Right renal cortex interstitium (tissue), 3 donors: ENCODE measurements around the gene AARSD1. TPM values are rescaled to one million over a fixed set of nuclear protein-coding genes. Genes with fewer than 3 reads are reported as not detected.
"Not testable (repeated sequence)": the region's sequence is repeated elsewhere in the genome, so short reads cannot be mapped to it uniquely, and the experiment has no call there.

Experiments used
- DNase-seq, 3 donors: peaks; one replicate each; pipeline ENCODE4 v3.0.0-alpha.2; 2013; ENCODE audit warnings: low read depth in 3 of 3, low spot score in 2 of 3
- polyA plus RNA-seq, 3 donors: library from polyadenylated mRNA; unstranded; fragments of 120-200 nt; gene quantifications; one replicate each; pipeline ENCODE4 v1.2.1, GENCODE V29; 2013; ENCODE audit not compliant: insufficient read length in 3 of 3

The AARSD1 gene
- polyA plus RNA-seq, 3 donors: 53.2 to 55.5 (median 54.0) TPM

DNA sequence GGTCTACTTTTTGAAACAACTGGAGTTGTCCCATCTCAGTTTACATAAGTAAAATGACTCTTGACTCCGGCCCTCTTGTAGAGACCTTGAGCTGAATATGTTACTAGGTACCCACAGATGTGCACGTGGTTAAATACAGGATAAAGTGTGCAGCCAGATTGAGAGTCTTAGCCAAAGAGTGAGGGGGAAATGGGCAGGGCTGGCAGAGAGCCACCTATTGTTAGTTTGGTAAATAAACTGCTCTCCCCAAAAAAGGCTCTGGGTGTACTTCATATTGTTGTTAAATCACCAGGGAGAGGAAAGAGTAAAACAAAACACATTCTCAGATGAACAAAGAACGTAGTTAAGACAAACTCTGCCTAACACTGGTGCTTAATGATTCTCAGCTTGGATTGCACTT is 43.3 kb downstream of the AARSD1 start:
- no peak for DNase-seq

DNA sequence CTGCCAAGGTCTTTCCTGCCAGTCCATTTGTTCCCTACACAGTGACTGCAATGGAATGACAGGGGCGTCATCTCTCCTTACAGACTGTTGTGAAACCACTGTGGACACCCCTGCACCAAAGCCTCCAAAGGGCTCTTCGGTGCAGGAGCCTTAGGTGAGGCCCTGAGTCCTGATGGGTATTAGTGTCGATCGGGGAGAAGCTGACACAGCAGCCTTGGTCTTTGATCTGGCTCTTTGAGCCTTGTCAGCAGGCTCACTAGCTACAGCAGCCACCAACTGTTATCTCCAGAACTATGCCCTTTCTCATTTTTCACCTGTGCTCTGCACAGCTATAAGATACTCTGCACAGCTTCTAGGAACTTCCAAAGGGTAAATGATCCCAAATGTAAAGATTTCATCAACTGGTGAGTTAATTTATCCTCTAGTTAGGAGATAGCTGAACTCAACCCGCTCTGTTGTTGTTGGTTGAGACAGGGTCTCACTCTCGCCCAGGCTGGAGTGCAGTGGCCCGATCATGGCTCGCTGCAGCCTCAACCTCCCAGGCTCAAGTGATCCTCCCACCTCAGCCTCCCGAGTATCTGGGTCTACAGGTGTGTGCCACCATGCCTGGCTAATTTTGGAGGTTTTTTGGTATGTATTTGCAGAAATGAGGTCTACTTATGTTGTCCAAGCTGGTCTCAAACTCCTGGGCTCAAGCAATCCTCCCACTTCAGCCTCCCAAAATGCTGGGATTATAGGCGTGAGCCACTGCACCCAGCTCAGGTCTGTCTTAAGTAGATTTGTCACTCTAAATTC is 44.0 kb downstream of the AARSD1 start:
- no peak for DNase-seq

DNA sequence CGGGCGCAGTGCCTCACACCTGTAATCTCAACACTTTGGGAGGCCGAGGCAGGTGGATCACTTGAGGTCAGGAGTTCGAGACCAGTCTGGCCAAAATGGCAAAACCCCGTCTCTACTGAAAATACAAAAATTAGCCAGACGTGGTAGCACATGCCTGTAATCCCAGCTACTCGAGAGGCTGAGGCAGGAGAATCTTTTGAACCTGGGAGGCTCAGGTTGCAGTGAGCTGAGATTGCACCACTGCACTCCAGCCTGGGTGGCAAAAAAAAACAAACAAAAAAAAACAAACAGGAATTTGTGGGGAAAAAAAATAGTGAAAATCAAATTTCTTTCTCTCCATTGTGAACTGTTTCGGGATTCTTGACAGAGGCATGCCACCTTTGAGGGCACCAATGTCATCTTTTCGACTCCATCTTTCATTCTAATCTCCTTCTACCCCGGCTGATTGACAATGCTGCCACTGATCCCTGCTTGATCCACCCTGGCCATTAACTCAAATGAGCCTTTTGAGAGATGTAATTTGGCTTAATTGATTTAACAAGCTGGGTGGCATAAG is 44.7 kb downstream of the AARSD1 start:
- DNase-seq: not testable (repeated sequence)

DNA sequence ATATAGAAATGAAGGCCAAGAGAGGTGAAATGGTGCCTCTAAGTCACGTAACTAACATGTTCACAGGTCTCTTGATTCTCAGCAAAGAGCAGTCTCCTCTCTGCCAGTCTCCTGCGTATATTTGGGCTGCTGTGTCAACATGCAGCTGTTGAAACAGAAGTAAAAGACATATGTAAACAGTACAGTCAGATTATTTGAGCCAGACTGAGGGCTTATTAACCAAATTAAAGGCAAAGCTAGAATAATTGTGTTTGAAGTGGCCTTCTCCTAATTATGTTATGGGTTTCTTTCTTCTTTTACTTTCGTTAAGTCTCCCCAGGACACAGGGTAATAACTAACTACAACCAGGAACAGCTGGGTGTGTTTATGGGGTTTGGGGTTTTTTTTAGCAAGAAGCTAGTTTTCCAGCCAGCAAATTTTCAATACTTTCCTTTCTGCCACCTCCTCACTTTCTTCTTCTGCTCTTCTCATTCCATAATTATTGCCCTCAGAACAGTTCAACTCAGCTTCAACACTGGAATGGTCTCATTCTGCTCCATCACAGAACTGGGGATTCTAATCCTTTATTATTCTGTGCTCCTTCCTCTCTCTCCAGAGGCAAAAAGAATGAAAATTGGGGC is 45.2 kb downstream of the AARSD1 start:
- DNase-seq: no peak

DNA sequence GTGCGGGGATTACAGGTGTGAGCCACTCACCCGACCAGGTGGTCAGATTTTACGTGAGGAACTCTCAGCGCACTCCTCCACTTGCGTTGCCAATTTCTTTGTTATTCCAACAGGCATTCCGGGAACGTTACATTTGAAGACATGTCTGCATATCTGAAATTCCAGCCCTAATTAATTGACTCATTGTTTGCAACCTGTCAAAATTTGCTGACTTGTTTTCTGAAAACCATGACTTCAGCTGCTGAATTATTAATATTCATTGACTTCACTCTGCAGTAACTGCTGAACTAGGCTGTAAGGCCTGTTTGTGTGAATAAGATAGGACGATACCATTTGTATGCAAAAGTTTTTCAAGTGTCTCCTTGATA is 47.0 kb downstream of the AARSD1 start:
- no peak for DNase-seq

DNA sequence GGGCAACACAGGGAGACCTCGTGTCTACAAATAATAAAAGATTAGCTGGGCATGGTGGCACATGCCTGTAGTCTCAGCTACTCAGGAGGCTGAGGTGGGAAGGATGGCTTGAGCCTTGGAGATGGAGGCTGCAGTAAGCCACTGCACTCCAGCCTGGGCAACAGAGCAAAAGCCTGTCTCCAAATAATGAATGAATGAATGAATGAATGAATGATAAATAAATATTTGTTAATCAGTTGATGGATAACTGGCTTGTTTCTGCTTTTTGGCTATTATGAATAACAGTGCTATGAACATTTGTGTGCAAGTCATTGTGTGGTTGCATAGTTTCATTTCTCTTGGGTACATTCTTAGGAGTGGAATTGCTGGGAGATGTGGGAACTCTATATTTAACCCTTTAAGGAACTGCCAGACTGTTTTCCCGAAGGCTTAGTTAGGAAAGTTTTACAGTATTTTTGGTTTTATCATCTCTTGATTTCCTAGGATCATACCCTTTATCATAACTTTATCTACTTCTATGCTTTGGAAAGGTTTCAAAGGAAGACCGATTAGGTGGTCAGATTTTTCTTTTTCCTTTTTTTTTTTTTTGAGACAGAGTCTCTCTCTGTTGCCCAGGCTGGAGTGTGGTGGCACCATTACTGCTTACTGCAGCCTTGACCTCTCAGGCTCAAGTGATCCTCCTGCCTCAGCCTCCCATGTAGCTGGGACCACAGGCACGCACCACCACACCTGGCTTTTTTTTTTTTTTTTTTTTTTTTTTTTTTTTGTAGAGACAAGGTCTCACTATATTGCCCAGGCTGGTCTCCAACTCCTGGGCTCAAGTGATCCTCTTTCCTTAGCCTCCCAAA is 47.6 kb downstream of the AARSD1 start:
- not testable (repeated sequence) for DNase-seq

DNA sequence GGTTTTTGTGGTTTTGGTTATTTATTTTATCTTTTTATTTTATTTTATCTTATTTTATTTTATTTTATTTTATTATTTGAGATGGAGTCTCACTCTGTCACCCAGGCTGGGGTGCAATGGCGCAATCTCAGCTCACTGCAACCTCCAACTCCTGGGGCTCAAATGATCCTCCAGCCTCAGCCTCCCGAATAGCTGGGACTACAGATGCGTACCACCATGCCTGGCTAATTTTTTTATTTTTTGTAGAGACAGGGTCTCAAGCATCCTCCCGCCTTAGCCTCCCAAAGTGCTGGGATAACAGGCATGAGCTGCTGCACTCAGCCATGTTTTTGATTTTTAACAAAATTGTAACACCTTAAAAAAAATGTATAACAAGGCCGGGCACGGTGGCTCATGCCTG is 49.0 kb downstream of the AARSD1 start:
- DNase-seq: not testable (repeated sequence)

DNA sequence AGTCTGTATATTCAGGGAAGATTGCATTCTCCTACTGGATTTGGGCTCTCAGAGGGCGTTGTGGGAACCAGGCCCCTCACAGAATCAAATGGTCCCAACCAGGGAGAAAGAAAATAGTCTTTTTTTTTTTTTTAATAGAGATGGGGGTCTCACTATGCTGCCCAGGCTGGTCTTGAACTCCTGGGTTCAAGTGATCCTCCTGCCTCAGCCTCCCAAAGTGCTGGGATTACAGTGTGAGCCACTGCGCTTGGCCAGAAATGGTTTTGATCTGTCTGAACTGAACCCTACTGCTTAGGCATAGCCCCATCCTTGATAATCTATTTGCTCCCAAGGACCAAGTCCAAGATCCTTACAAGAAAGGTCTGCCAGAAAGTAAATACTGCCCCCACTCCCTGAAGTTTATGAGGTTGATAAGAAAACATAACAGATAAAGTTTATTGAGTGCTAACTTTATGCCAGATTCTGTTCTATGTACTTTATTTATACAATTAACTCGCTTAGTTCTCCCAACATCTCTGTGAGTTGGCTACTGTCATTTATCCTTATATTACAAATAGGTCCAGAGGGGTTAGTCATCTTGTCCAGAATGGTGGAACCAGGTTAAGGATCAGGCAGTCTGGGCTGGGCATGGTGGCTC is 50.2 kb downstream of the AARSD1 start:
- DNase-seq: no peak

DNA sequence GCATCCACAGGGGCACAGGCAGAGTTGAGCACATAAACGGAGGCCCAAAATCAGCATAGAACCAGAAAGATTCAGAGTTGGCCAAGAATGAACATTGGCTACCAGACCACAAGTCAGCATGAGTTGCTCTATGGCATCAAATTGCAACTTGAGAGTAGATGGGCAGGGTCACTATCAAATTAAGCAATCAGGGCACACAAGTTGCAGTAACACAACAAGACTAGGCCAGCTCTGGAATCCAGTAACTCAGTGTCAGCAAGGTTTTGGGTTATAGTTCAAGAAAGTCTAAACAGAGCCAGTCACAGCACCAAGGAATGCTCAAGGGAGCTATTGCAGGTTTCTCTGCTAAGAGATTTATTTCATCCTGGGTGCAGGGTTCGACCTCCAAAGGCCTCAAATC is 50.7 kb downstream of the AARSD1 start:
- no peak for DNase-seq

DNA sequence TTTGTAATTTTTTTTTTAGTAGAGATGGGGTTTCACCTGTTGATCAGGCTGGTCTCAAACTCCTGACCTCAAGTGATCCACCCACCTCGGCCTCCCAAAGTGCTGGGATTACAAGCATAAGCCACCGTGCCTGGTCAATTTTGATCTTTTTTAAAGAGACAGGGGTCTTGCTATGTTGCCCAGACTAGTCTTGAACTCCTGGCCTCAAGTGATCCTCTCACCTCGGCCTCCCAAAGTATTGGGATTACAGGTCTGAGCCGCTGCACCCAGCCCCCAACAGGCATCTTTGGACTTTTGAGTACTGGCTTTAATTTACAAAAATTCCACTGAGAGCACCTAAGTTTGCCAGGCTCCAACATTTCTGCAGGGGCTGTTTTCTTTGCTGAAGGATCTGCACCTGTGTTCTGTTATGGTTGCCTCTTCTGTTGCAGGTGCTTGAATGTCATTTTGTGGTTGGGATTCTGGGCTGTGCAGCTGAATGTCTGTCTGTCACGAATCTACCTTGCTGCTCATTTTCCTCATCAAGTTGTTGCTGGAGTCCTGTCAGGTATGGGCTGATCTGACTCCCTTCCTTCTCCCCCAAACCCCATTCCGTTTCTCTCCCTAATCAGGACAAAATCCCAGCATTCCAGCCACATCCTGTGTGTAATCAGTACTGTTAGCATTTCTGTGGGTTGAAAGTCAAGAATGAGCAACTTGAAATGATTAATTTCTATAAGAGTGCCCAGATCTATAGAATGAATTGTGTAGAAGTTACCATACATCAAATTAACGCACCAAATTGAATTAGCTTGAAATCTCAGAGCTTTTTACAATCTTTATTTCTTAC is 55.2 kb downstream of the AARSD1 start:
- no peak for DNase-seq

DNA sequence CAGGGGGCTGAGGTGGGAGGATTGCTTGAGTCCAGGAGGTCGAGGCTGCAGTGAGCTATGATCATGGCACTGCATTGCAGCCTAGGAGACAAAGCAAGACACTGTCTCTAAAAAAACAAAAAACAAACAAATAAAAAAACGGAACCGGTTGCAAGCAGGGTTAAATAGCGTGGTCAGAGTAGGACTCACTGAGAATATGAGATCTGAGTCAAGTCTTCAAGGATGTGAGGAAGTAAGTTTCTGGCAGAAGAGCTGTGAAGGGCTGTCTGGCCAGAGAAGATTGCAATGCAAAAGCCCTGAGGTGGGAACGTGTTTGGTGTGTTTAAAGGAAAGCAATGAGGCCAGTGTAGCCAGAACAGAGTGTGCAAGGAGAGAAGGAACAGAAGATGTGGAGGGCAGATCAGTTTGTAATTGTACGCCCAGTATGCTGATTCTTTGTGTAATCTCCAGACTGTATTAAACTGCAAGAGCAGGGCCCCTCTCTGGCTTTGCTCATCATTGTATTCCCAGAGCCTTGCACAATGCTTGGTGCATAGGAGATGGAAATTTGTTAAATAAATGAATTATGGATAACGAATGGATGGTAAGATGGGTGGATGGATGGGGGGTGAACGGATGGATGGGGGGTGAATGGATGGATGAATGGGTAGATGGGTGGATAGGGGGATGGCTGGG is 57.3 kb downstream of the AARSD1 start:
- no peak for DNase-seq

DNA sequence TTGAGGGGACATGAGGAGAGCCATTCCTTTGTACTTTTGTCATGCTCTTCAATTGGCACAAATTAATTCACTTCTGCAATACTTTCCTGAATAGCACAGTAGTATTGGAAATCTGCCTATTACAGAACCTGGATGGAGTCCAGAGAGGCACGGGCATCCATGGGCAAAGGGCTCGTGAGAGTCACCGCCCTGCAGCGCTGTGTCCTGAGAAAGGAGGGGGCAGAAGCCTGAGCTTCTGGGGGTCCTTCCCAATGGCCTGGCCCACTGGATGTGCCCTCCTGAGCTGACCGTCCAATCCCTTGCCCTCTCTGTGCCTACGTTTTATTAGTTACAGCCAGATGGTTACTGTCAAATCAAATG is 60.2 kb downstream of the AARSD1 start:
- no peak for DNase-seq

DNA sequence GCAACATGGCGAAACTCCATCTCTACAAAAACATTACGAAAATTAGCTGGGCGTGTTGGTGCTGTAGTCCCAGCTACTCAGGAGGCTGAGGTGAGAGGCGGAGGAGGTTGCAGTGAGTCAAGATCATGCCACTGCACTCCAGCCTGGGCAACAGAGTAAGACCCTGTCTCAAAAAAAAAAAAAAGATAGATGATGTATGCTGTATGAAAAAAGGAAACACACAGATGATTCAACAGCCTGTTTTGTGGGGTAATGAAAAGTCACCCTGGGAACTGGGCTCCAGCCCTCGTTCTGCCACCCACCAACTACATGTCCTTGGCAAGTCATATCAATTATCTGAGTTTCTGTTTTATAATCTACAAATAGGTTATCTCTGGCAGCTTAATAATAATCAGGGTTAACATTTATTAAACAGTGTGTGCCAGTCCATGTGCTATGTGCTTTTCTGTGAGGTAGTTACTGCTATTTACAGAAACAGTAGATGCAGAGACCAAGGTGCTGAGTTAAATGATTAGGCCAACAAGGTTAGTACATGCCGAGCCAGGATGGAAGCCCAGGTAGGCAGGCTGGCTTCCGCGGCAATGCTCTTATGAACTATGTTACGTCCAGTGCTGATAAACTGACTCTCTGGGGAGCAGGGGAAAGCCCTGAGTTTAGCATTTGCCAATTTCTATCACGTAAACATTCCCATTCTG is 62.6 kb downstream of the AARSD1 start:
- DNase-seq: no peak

Other genes with a start within 250 kb of the AARSD1 start
- gene EZH1, start 219.4 kb downstream of the AARSD1 start, polyA plus RNA-seq: 10 to 100 TPM; 37.3 to 44.1 (median 40.8) TPM
- 10 to 100 TPM; 87.3 to 96.7 (median 92.2) TPM for gene RAMP2, start 203.2 kb downstream of the AARSD1 start, polyA plus RNA-seq
- gene VPS25, start 191.0 kb downstream of the AARSD1 start, polyA plus RNA-seq: 100 to 1,000 TPM in 1 of 3 donors, 10 to 100 TPM in 2; 95.3 to 105 (median 97.8) TPM
- gene WNK4, start 183.8 kb downstream of the AARSD1 start, polyA plus RNA-seq: 10 to 100 TPM in 2 of 3 donors, 1 to 10 TPM in 1; 8.7 to 11.2 (median 11.0) TPM
- 100 to 1,000 TPM; 162 to 191 (median 178) TPM for gene COA3, start 165.8 kb downstream of the AARSD1 start, polyA plus RNA-seq
- 1 to 10 TPM; 1.6 to 2.0 (median 1.7) TPM for gene CNTD1, start 165.6 kb downstream of the AARSD1 start, polyA plus RNA-seq
- 10 to 100 TPM; 74.8 to 80.9 (median 78.8) TPM for gene BECN1, start 140.2 kb downstream of the AARSD1 start, polyA plus RNA-seq
- gene PSME3, start 131.1 kb downstream of the AARSD1 start, polyA plus RNA-seq: 100 to 1,000 TPM; 109 to 116 (median 114) TPM
- gene AOC2, start 119.9 kb downstream of the AARSD1 start, polyA plus RNA-seq: under 1 TPM; 0.74 to 0.82 (median 0.80) TPM
- gene AOC3, start 113.3 kb downstream of the AARSD1 start, polyA plus RNA-seq: 1 to 10 TPM; 4.8 to 6.2 (median 5.3) TPM
- gene G6PC1, start 63.7 kb downstream of the AARSD1 start, polyA plus RNA-seq: 1 to 10 TPM; 4.3 to 7.0 (median 6.5) TPM
- gene PTGES3L, start 15.6 kb upstream of the AARSD1 start, polyA plus RNA-seq: 1 to 10 TPM; 1.8 to 2.3 (median 1.9) TPM
- 10 to 100 TPM; 15.9 to 16.6 (median 16.5) TPM for gene RUNDC1, start 16.1 kb upstream of the AARSD1 start, polyA plus RNA-seq
- 1,000 to 10,000 TPM; 1,375 to 1,510 (median 1,475) TPM for gene RPL27, start 34.0 kb upstream of the AARSD1 start, polyA plus RNA-seq
- gene IFI35, start 42.3 kb upstream of the AARSD1 start, polyA plus RNA-seq: 10 to 100 TPM in 2 of 3 donors, 1 to 10 TPM in 1; 9.2 to 12.7 (median 10.5) TPM
- gene VAT1, start 57.9 kb upstream of the AARSD1 start, polyA plus RNA-seq: 100 to 1,000 TPM; 125 to 133 (median 133) TPM
- gene RND2, start 60.8 kb upstream of the AARSD1 start, polyA plus RNA-seq: 1 to 10 TPM; 3.1 to 4.0 (median 3.5) TPM
- 10 to 100 TPM; 14.3 to 20.5 (median 20.2) TPM for gene BRCA1, start 160.9 kb upstream of the AARSD1 start, polyA plus RNA-seq
- gene NBR1, start 206.8 kb upstream of the AARSD1 start, polyA plus RNA-seq: 100 to 1,000 TPM; 121 to 135 (median 125) TPM
- gene TMEM106A, start 247.4 kb upstream of the AARSD1 start, polyA plus RNA-seq: 10 to 100 TPM; 13.0 to 18.4 (median 15.2) TPM